IPS DF 19.7 (cell line): Measurements from ENCODE around the gene AMACR.
"Not testable (repeated sequence)": the region's sequence is repeated elsewhere in the genome, so short reads cannot be mapped to it uniquely, and the experiment has no call there.

ENCODE experiments used
- DNase-seq: peaks from one replicate; pipeline ENCODE4 v3.0.0-alpha.2; 2013; ENCODE audit warnings: low read depth, low spot score

AMACR gene

GRCh38 chr5:34037726-34038125 is 29.9 kb upstream of the AMACR start:
- no peak for DNase-seq

GRCh38 chr5:34035756-34036155 is 27.9 kb upstream of the AMACR start:
- DNase-seq, result no peak

- no peak for DNase-seq
Observed at GRCh38 chr5:34034534-34035327, 26.9 kb upstream of the AMACR start.

GRCh38 chr5:34031966-34032365 is 24.1 kb upstream of the AMACR start:
- DNase-seq, result no peak

DNA sequence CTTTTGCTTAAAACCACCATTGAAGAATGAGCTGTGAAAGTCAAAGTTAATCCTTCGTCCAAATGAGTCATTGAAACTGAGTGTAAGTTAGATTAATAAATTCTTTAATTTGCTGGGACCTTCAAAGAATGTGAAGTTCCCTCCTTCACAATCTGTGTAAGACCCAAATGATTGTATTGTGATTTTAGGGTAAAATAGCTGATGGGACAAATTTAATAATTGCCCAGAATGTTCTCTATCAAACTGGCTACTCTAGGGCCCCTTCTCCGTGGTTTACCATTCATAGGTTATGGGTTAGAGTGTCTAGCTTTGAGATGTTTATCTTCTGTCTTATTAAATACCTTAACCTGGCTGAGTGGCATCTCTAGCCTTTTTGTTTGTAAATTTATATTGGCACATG is 23.3 kb upstream of the AMACR start:
- DNase-seq, result no peak

DNA sequence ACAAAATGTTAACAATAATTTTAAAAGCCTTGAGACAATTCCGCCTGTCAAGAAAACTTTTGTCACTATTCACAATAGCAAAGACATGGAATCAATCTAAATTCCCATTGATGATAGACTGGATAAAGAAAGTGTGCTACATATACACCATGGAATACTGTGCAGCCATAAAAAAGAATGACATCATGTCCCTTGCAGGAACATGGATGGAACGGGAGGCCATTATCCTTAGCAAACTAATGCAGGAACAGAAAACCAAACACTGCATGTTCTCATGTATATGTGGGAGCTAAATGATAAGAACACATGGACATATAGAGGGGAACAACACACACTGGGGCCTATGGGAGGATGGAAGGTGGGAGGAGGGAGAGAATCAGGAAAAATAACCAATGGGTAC is 22.7 kb upstream of the AMACR start:
- not testable (repeated sequence) for DNase-seq

- no peak for DNase-seq
Observed at GRCh38 chr5:34030048-34030447, 22.2 kb upstream of the AMACR start.

DNA sequence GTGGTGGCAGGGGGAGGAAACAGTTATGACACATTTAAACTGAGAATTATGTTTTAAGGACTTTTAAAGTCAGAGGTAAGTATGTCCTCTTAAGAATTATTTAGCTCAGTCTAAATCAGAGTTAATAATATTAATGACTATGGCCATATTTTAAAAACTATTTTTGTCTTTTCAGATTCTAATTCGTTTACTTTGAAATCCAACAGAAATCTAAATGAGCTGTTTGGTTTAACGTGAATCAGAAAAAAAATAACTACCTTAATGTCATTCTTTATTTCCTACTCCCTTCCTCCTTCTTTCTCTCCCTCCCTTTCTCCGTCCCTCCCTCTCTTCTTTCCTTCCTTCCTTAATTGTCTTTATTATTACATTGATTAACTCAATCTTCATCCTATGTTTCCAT is 20.5 kb upstream of the AMACR start:
- DNase-seq, result no peak

GRCh38 chr5:34026089-34026761 is 18.4 kb upstream of the AMACR start:
- DNase-seq, result no peak

DNA sequence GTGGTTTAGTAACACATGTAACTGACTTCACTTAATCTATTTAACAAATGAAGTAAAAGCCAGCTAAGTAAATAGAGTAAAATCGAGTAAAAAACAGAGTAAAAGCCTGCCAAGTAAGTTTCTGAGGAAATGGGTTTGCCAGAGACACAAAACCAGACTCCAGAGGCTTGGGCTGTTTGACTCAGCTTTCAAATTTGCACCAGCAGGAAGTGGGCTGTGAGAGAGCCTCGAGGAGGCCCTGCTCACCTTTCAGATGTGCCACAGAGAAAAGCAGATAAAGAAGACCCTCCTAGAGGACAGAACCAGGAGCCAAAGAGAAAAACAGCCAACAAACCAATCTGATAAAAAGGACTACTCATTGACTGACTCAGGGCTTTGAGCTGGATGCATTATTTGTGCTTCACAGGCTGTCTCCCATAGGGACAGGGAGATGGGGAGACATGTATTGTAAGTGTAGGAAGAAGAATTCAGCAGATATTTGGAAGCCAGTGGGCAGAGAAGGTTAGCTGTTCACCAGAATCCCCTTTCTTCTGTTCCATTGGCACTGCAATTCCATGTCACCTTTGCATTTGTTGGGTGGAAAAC is 14.4 kb upstream of the AMACR start:
- DNase-seq, result no peak

DNA sequence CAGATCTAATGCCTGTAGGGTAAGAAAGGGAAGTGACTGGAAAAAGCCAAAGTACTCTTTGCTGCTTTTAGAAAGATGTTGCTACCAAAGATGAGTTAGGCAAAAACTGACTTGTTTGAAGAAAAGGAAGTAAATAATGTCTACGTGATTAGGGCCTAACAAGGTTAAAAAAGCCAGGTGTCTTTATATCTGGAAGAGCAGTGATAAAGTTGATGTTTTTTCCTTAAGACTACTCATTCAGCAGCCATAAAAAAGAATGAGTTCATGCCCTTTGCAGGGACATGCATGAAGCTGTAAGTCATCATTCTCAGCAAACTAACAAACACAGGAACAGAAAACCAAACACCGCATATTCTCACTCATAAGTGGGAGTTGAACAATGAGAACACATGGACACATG is 13.5 kb upstream of the AMACR start:
- no peak for DNase-seq

DNA sequence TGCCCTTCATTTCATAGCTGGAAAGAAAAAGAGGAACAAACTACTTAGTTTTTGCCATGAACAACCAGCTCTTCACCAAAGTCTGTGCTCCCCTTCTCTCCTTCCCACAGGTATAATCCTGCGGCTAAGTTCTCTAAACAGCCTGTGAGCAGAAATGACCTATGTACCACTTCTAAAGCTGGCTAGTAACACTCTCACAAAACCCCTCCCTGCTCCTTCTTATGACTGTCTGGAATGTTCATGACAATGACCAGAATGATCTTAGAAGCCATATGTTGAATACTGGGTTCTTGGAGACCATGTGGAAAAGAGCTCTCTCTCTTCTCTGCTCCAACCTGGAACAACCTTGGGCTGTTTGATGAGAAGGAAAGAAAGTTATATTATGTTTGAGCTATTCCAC is 12.9 kb upstream of the AMACR start:
- DNase-seq, result no peak

GRCh38 chr5:34017254-34017653 is 9.4 kb upstream of the AMACR start:
- DNase-seq, result no peak

DNA sequence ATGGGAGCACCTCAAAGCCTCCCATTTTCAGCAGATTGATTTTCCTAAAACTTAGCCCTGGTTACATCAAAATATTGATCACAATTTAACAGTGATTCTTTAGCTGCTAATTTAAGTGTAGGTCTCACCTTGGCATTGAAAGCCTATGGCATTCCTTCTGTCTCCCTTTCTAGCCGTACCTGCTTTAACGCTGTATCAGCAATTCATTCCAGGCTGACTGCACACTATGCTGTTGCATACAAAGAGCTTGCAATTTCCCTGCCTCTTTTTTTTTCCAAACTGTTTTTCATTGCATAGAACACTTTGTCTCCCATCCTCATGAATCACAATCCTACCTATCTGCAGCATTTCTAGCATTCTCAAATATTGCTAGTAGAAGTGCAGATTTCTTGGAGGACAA is 8.9 kb upstream of the AMACR start:
- no peak for DNase-seq

- DNase-seq, result no peak
Observed at GRCh38 chr5:34016222-34016621, 8.4 kb upstream of the AMACR start.

DNA sequence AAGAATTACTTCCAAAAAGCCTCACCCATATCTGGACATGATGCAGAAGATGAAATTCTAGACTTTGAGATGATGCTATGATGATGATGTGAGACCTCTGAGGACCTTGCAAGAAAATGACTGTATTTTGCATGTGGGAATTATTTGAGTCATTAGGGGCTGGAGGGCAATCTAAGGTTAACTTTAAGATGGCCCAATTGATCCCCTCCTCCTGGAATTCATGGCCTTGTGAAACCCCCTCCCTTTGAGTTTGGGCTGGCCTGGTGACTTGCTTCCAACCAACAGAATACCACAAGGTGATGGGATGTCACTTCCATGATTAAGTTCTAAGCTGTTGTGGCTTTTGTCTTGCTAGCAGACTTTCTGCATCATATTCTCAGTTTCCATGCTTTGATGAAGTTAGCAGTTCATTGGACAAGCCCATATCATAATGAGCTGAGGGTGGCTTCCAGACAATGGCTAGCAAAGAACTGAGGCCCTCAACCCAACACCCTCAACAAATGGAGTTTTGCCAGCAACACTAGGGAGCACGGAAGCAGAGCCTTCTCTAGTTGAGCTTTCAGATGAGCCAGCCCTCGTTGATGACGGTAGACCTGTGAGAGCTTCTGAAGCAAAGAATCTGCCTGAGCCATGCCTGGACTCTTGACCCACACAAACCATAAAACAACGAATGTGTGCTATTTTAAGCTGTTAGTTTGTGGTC is 7.4 kb upstream of the AMACR start:
- DNase-seq, result no peak

GRCh38 chr5:34014626-34015025 is 6.8 kb upstream of the AMACR start:
- no peak for DNase-seq

GRCh38 chr5:34013547-34013946 is 5.7 kb upstream of the AMACR start:
- DNase-seq, result no peak

DNA sequence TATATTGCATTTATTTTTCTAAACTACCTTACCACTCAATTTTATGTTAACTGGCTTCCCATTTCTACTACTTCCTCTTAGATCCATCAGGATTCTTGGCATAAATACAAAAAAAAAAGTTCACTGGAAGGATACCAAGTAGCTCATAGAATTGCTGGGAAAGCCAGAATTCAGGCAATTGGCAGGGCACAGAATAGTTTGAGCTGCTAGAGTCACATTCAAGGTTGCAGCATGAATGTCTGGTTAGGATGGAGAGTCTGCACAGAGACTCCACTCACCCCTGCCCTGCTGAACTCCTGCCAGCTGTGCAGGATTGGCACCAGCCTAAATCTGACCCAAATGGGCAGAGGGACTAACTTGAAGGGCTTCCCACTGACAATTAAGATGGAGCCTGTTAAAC is 4.9 kb upstream of the AMACR start:
- DNase-seq, result no peak

GRCh38 chr5:34011536-34011935 is 3.7 kb upstream of the AMACR start:
- DNase-seq, result no peak

GRCh38 chr5:34010146-34010545 is 2.3 kb upstream of the AMACR start:
- not testable (repeated sequence) for DNase-seq

GRCh38 chr5:34009610-34010009 is 1.8 kb upstream of the AMACR start:
- no peak for DNase-seq
